SH-SY5Y (cell line): Measurements from ENCODE around the gene PTMS.

Experiments
- GATA2 ChIP-seq: IDR thresholded peaks from 2 replicates; pipeline ENCODE4 v1.6.1; 2011; ENCODE audit warnings: mild to moderate bottlenecking, low read depth, low read length
- GATA3 ChIP-seq: IDR thresholded peaks from 2 replicates; pipeline ENCODE4 v1.6.1; 2011; ENCODE audit warnings: low read depth, mild to moderate bottlenecking, low read length, moderate library complexity

DNA sequence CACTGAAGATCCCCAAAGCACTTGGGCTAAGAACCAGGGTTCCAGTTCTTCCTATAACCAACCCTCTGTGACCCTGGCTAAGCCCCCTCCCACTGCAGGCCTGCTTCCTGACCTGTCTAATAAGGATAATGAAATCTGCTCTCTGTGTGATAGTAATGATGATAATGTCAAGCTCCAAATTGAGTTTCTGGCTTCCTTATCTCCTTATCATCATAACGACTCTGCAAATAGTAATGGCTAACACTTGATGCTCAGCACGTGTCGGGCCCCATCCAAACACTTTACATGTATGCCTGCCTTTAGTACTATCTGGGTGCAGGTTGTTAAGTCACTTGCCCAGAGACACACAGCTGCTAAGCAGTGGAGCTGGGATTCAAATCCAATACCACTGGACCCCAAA, 50.4 kb downstream of the PTMS start:
- TF ChIP-seq GATA3 (no peak), GATA2 (peak; percentile 84)
